Tibial nerve (tissue), 4 donors: ENCODE data around the gene FSTL4. TPM values are rescaled to one million over a fixed set of nuclear protein-coding genes. Genes with fewer than 3 reads are reported as not detected.

ENCODE experiments used
- DNase-seq, 2 donors: peaks; one replicate each; pipeline ENCODE4 v3.0.0-alpha.2; 2019; ENCODE audit warnings: low spot score in 2 of 2
- H3K27ac ChIP-seq, 4 donors: fragments of 200-600 bp; sonication (generic) in 3 of 4; one replicate each; pipeline ENCODE4 v1.5.1; 2017 to 2019; ENCODE audit warnings: mild to moderate bottlenecking in 1 of 4
- H3K27me3 ChIP-seq, 2 donors: fragments of 200-600 bp; sonication (generic) in 1 of 2; one replicate each; pipeline versions ENCODE4 v1.5.1 to v1.6.0; 2017 to 2019
- H3K36me3 ChIP-seq, 3 donors: fragments of 200-600 bp; sonication (generic); one replicate each; pipeline ENCODE4 v1.5.1; 2018 to 2019
- H3K4me1 ChIP-seq, 4 donors: fragments of 200-600 bp; sonication (generic) in 3 of 4; one replicate each; pipeline ENCODE4 v1.5.1; 2017 to 2019
- H3K4me3 ChIP-seq, 4 donors: fragments of 200-600 bp; sonication (generic) in 3 of 4; one replicate each; pipeline ENCODE4 v1.5.1; 2017 to 2019; ENCODE audit warnings: mild to moderate bottlenecking in 1 of 4, moderate library complexity in 1 of 4
- H3K9me3 ChIP-seq, 4 donors: fragments of 200-600 bp; sonication (generic) in 3 of 4; one replicate each; pipeline ENCODE4 v1.5.1; 2017 to 2019
- CTCF ChIP-seq, 5 experiments: fragments of 200-600 bp in 3 of 5; fragments of 450-650 bp in 2 of 5; sonication (generic) in 3 of 5; IDR thresholded peaks; one replicate each; pipeline ENCODE4 v1.5.1; 2016 to 2019; ENCODE audit warnings: antibody characterized with exemption in 5 of 5, mild to moderate bottlenecking in 3 of 5, moderate library complexity in 2 of 5
- EP300 ChIP-seq, 2 donors: sonication (generic); formaldehyde crosslinking; IDR thresholded peaks; one replicate each; pipeline ENCODE4 v1.6.1; 2017; ENCODE audit warnings: antibody characterized with exemption in 2 of 2, mild to moderate bottlenecking in 1 of 2
- POLR2A ChIP-seq, 2 donors: fragments of 450-650 bp; IDR thresholded peaks; one replicate each; pipeline ENCODE4 v1.6.1; 2017; ENCODE audit warnings: antibody characterized with exemption in 2 of 2, mild to moderate bottlenecking in 2 of 2, moderate library complexity in 2 of 2
- WGBS, 2 donors: methylation state at CpG; one replicate each; pipeline ENCODE4 v1.1.5; 2018; 5-methylcytosine and 5-hydroxymethylcytosine counted together
- total RNA-seq, 4 donors: library from RNA; depleted of rRNA; stranded (reverse); fragments of >200 nt; gene quantifications; one replicate each; pipeline ENCODE4 v1.1.0, GENCODE V29; 2016

Gene FSTL4
- total RNA-seq, 4 donors from 2014 or later = 0.22 TPM; not detected in 3

GRCh38 chr5:133296624-133297023 lies 315.7 kb downstream of the FSTL4 start:
- no peak for TF ChIP-seq EP300 (IDR thresholded peaks at IDR 0.05)
- Histone ChIP-seq H3K27ac (no peak overlapping the region), H3K9me3 (no peaks in the 10 kb centered on the region), H3K27me3 (no peaks in the 10 kb centered on the region), H3K4me3 (no peak overlapping the region), H3K4me1 (no peaks in the 10 kb centered on the region), H3K36me3 (no peaks in the 10 kb centered on the region)
- DNase-seq = no peak
- WGBS, 2 donors = 64 to 76% methylated on average over 5 of the region's 5 CpGs

GRCh38 chr5:133295520-133295919 lies 316.8 kb downstream of the FSTL4 start:
- H3K4me3 ChIP-seq = no peak overlapping the region
- H3K4me1 ChIP-seq = no peaks in the 10 kb centered on the region
- WGBS, 2 donors = 69 to 75% methylated on average over 3 of the region's 3 CpGs
- H3K9me3 ChIP-seq = no peaks in the 10 kb centered on the region
- TF ChIP-seq EP300 (IDR thresholded peaks at IDR 0.05) (no peak), POLR2A (IDR thresholded peaks at IDR 0.05) (no peak), CTCF (IDR thresholded peaks at IDR 0.05) (no peak)
- DNase-seq = no peak
- no peaks in the 10 kb centered on the region for H3K27me3 ChIP-seq
- H3K27ac ChIP-seq = no peak overlapping the region
- H3K36me3 ChIP-seq = no peaks in the 10 kb centered on the region

DNA sequence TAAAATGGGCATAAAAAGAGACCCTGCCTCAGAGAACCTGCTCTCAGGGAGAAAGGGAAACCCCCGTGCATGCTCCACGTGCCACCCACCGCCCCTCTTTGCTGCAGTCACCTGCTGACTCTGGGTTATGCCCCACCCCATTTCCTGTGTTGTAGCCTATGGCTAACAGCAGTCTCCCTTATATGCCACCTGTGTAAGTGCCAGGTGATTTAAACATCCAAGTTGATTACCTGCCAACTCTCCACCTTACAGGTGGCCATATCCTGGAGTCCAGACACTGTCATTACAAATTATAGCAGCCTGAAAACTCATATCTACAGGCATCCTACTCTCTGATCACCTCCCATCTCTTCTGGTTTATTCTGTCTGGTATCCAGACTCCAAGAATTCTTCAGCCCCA lies 318.0 kb downstream of the FSTL4 start:
- no peak for DNase-seq
- Histone ChIP-seq H3K4me1 (no peaks in the 10 kb centered on the region), H3K27ac (no peak overlapping the region), H3K27me3 (no peaks in the 10 kb centered on the region), H3K36me3 (no peaks in the 10 kb centered on the region), H3K9me3 (no peaks in the 10 kb centered on the region), H3K4me3 (no peak overlapping the region)
- WGBS, 2 donors = 45 to 63% methylated on average over 3 of the region's 3 CpGs
- no peak for TF ChIP-seq POLR2A (IDR thresholded peaks at IDR 0.05)
- TF ChIP-seq CTCF (IDR thresholded peaks at IDR 0.05) = no peak
- no peak for TF ChIP-seq EP300 (IDR thresholded peaks at IDR 0.05)

GRCh38 chr5:133293960-133294359 lies 318.4 kb downstream of the FSTL4 start:
- H3K4me3 ChIP-seq = no peak overlapping the region
- no peak overlapping the region for H3K27ac ChIP-seq
- no peaks in the 10 kb centered on the region for H3K9me3 ChIP-seq
- WGBS, 2 donors = 62 to 63% methylated on average over 7 of the region's 7 CpGs
- no peak for TF ChIP-seq CTCF (IDR thresholded peaks at IDR 0.05)
- TF ChIP-seq EP300 (IDR thresholded peaks at IDR 0.05) = no peak
- H3K27me3 ChIP-seq = no peaks in the 10 kb centered on the region
- H3K4me1 ChIP-seq = no peaks in the 10 kb centered on the region
- no peaks in the 10 kb centered on the region for H3K36me3 ChIP-seq
- no peak for DNase-seq

DNA sequence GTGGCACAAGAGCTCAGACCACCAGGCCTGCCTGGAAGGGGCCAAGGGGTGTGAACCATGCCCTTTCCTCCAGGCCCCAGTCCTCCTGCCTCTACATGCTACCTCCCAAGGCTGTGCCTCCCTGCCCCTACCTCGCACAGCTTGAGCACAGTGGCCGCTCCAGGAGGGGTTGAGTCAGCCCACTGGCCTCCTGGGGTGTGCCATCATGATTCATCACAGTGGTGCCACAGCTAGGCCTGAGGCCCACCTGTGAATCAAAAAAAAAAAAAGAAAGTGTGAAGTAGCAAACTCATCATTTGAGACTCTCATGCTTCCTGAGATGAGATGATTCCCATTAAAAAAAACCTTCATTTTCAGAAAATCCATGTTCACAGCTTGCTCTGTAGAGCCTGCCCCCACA lies 320.0 kb downstream of the FSTL4 start:
- Histone ChIP-seq H3K4me1 (no peaks in the 10 kb centered on the region), H3K4me3 (no peak overlapping the region), H3K9me3 (no peaks in the 10 kb centered on the region), H3K27ac (no peak overlapping the region), H3K27me3 (no peaks in the 10 kb centered on the region), H3K36me3 (no peaks in the 10 kb centered on the region)
- DNase-seq = no peak
- TF ChIP-seq CTCF (IDR thresholded peaks at IDR 0.05) (no peak), POLR2A (IDR thresholded peaks at IDR 0.05) (no peak), EP300 (IDR thresholded peaks at IDR 0.05) (no peak)
- WGBS, 2 donors = 42 to 90% methylated on average over 2 of the region's 2 CpGs

DNA sequence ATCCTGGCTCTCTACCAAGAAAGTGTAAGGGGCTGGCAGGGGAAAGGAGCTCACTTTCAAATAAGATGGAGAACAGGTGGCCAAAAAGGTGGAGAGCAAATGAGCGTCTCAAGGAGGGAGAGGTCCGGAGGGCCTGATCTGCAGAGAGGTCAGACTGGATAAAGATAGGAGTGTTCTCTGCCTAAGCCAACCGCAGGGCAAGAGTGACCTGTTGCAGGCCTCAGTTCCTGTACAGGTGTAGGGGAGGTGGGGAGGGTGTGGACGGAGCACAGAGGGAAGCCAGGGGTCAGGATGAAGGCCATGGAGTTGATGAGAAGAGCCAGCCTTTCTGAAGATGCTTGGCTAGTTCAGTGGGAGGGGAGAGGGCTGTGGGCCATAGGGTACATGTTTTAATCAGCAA lies 320.8 kb downstream of the FSTL4 start:
- no peaks in the 10 kb centered on the region for H3K4me1 ChIP-seq
- no peak overlapping the region for H3K27ac ChIP-seq
- no peak for TF ChIP-seq CTCF (IDR thresholded peaks at IDR 0.05)
- TF ChIP-seq EP300 (IDR thresholded peaks at IDR 0.05) = no peak
- TF ChIP-seq POLR2A (IDR thresholded peaks at IDR 0.05) = no peak
- H3K36me3 ChIP-seq = no peaks in the 10 kb centered on the region
- H3K27me3 ChIP-seq = no peaks in the 10 kb centered on the region
- 87 to 88% methylated on average over 4 of the region's 4 CpGs for WGBS, 2 donors
- no peak overlapping the region for H3K4me3 ChIP-seq
- no peaks in the 10 kb centered on the region for H3K9me3 ChIP-seq
- no peak for DNase-seq
